Stomach (tissue), 9 donors: ENCODE data around the gene PTPRK. TPM values are rescaled to one million over a fixed set of nuclear protein-coding genes. Genes with fewer than 3 reads are reported as not detected.
A peak's percentile ranks its signal among the peaks of the same experiment; 100 is the strongest.

ENCODE experiments used
- DNase-seq, 2 donors: peaks; one replicate each; pipeline versions ENCODE4 v3.0.0 to v3.0.0-alpha.2; 2013 to 2019
- H3K27ac ChIP-seq, 5 donors: fragments of 200-600 bp in 4 of 5; sonication (generic) in 4 of 5; one replicate each; pipeline ENCODE4 v1.5.1; 2013 to 2019; ENCODE audit warnings: mild to moderate bottlenecking in 1 of 5, moderate library complexity in 1 of 5
- H3K27me3 ChIP-seq, 3 donors: fragments of 200-600 bp; sonication (generic); one replicate each; pipeline ENCODE4 v1.5.1; 2017 to 2019; ENCODE audit warnings: mixed run types in 1 of 3
- H3K36me3 ChIP-seq, 4 donors: fragments of 200-600 bp; sonication (generic); 1 replicate in 3 of 4; 2 replicates in 1 of 4; pipeline ENCODE4 v1.5.1; 2016 to 2019
- H3K4me1 ChIP-seq, 4 donors: fragments of 200-600 bp; sonication (generic); one replicate each; pipeline ENCODE4 v1.5.1; 2016 to 2019
- H3K4me3 ChIP-seq, 4 donors: fragments of 200-600 bp; sonication (generic) in 3 of 4; one replicate each; pipeline ENCODE4 v1.5.1; 2016 to 2019; ENCODE audit warnings: mild to moderate bottlenecking in 1 of 4
- H3K9me3 ChIP-seq, 4 donors: fragments of 200-600 bp; sonication (generic); one replicate each; pipeline ENCODE4 v1.5.1; 2016 to 2019
- CTCF ChIP-seq, 7 experiments: fragments of 450-650 bp in 4 of 7; fragments of 200-600 bp in 3 of 7; sonication (generic) in 3 of 7; IDR thresholded peaks; one replicate each; pipeline ENCODE4 v1.5.1; 2016 to 2019; ENCODE audit warnings: antibody characterized with exemption in 7 of 7, control low read depth in 2 of 7, mild to moderate bottlenecking in 1 of 7
- EP300 ChIP-seq: sonication (generic); formaldehyde crosslinking; IDR thresholded peaks from one replicate; pipeline ENCODE4 v1.6.1; 2017; ENCODE audit warnings: antibody characterized with exemption
- POLR2A ChIP-seq, 4 donors: fragments of 450-650 bp; IDR thresholded peaks; one replicate each; pipeline ENCODE4 v1.6.1; 2016; ENCODE audit warnings: antibody characterized with exemption in 4 of 4, control low read depth in 2 of 4, mild to moderate bottlenecking in 1 of 4, moderate library complexity in 1 of 4
- POLR2AphosphoS5 ChIP-seq, 3 donors: sonication (generic); formaldehyde crosslinking; IDR thresholded peaks; one replicate each; pipeline ENCODE4 v1.6.1; 2016; ENCODE audit warnings: antibody characterized with exemption in 3 of 3
- WGBS, 5 donors: extraction: QIAGEN DNeasy Blood & Tissue Kit in 3 of 5; methylation state at CpG; one replicate each; pipeline versions ENCODE4 v1.1.5 to v1.1.7; 2013 to 2018; 5-methylcytosine and 5-hydroxymethylcytosine counted together
- intact Hi-C: fragments of 100-400 bp; cut with DNase I; formaldehyde crosslinking; loops from one replicate; pipeline ENCODE4 v1.15.1; 2023; ENCODE audit warnings: low total_unique reads
- polyA plus RNA-seq, 3 donors: library from polyadenylated mRNA; stranded (reverse); fragments of 200-250 nt; gene quantifications; one replicate each; pipeline ENCODE4 v1.2.3, GENCODE V29; 2013
- total RNA-seq, 5 donors: library from RNA; depleted of rRNA; stranded (reverse); fragments of >200 nt; gene quantifications; one replicate each; pipeline versions ENCODE4 v1.1.0 to v1.2.3, GENCODE V29; 2014 to 2016
- donor health status: healthy with polysubstance abuse.
- donor health status: Bipolar disorder and iron deficiency.
- donor health status: healthy.

The PTPRK gene
- total and polyA plus RNA-seq, 8 donors, result 7.0 to 644 (median 114) TPM

- peaks cover 11 to 81% (median 38%) of the 10 kb centered on the region in 4 donors for H3K4me1 ChIP-seq
- H3K27me3 ChIP-seq, result no peaks in the 10 kb centered on the region
Measured at GRCh38 chr6:128345278-128345677, 175.1 kb downstream of the PTPRK start.

DNA sequence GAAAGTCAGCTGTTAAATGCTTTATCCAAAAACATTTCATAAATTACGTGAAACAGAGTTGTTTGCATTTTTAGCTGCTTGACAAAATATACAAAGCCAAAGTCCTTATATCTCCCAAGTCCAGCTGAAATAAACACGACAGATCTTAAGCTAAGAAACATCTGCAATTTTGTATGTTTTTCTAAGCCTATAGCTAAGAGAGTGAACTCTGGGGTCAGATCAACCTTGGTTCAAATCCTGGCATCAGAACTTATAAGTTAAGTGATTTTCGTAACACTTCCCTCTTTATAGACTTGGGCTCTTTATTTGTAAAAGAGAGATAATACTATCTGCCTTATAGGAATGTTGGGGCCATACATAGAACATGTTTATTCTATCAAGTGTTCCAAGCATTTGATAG, 176.7 kb downstream of the PTPRK start:
- intact Hi-C loops, result no loop called here

More at GRCh38 chr6:128345278-128345677, 175.1 kb downstream of the PTPRK start:
- H3K27ac ChIP-seq, result no peak overlapping the region
- 86 to 93% (median 93%) methylated on average over 4 of the region's 4 CpGs for WGBS, 5 donors
- intact Hi-C loops, result no loop called here
- DNase-seq, result no peak
- no peak overlapping the region for H3K4me3 ChIP-seq
- no peak for TF ChIP-seq CTCF (IDR thresholded peaks at IDR 0.05)
- TF ChIP-seq POLR2A (IDR thresholded peaks at IDR 0.05), result no peak
- no peak for TF ChIP-seq EP300
- no peak for TF ChIP-seq POLR2AphosphoS5 (IDR thresholded peaks at IDR 0.05)
- no peaks in the 10 kb centered on the region for H3K36me3 ChIP-seq
- no peaks in the 10 kb centered on the region for H3K9me3 ChIP-seq

GRCh38 chr6:128339635-128340450, 180.6 kb downstream of the PTPRK start:
- H3K4me1 ChIP-seq, result peaks cover 13 to 75% (median 46%) of the 10 kb centered on the region in 4 donors
- no peaks in the 10 kb centered on the region for H3K9me3 ChIP-seq
- no peak overlapping the region for H3K4me3 ChIP-seq
- DNase-seq, result peak in 1 of 2 donors; percentile 76
- no peaks in the 10 kb centered on the region for H3K36me3 ChIP-seq
- no peak for TF ChIP-seq EP300
- no peak for TF ChIP-seq CTCF (IDR thresholded peaks at IDR 0.05)
- TF ChIP-seq POLR2AphosphoS5 (IDR thresholded peaks at IDR 0.05), result no peak
- no peak for TF ChIP-seq POLR2A (IDR thresholded peaks at IDR 0.05)
- intact Hi-C loops, result no loop called here
- 10 to 59% (median 21%) methylated on average over 1 of the region's 1 CpG for WGBS, 5 donors
- no peaks in the 10 kb centered on the region for H3K27me3 ChIP-seq
- H3K27ac ChIP-seq, result peak overlapping the region in 4 of 5 donors; percentile 38 to 75 (median 72)

More for the DNA sequence above, 176.7 kb downstream of the PTPRK start:
- DNase-seq, result peak in 1 of 2 donors; percentile 50
- Histone ChIP-seq H3K4me3 (no peak overlapping the region), H3K27me3 (no peaks in the 10 kb centered on the region), H3K4me1 (peaks cover under 1 to 81% (median 38%) of the 10 kb centered on the region in 4 donors), H3K27ac (peak overlapping the region in 1 of 5 donors; percentile 14), H3K36me3 (no peaks in the 10 kb centered on the region), H3K9me3 (no peaks in the 10 kb centered on the region)
- no peak for TF ChIP-seq POLR2AphosphoS5 (IDR thresholded peaks at IDR 0.05)
- TF ChIP-seq EP300, result no peak
- TF ChIP-seq POLR2A (IDR thresholded peaks at IDR 0.05), result no peak
- no peak for TF ChIP-seq CTCF (IDR thresholded peaks at IDR 0.05)
- WGBS, 5 donors, result 28 to 56% (median 38%) methylated on average over 3 of the region's 3 CpGs

DNA sequence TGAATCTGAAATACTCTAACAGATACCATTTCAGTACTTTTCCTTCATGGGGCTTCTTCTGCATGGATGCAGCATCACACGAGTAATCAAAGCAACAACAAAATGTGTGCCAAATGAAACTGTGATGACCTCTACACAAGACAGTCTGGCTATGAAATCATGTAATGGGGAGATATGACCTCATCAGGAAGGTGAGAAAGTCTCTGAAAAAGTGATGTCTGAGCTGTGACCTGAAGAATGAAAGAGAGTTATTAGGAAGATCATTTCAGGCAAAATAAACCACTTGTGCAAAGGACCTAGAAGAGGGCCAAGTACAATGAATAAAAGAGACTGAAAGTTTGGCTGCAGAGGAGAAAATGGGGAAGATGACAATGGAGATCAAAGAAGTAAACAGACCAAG, 182.8 kb downstream of the PTPRK start:
- WGBS, 5 donors, result 52 to 69% (median 65%) methylated on average over 1 of the region's 1 CpG
- intact Hi-C loops, result no loop called here
- Histone ChIP-seq H3K27ac (peak overlapping the region in 1 of 5 donors; percentile 1), H3K36me3 (no peaks in the 10 kb centered on the region), H3K4me1 (peaks cover 16 to 82% (median 55%) of the 10 kb centered on the region in 4 donors), H3K27me3 (no peaks in the 10 kb centered on the region), H3K9me3 (no peaks in the 10 kb centered on the region), H3K4me3 (no peak overlapping the region)
- DNase-seq, result no peak
- TF ChIP-seq EP300 (no peak), POLR2A (IDR thresholded peaks at IDR 0.05) (no peak), POLR2AphosphoS5 (IDR thresholded peaks at IDR 0.05) (no peak), CTCF (IDR thresholded peaks at IDR 0.05) (no peak)
